NCI-H460 (cell line): ENCODE measurements around the gene SLC35E1. TPM values are rescaled to one million over a fixed set of nuclear protein-coding genes. Genes with fewer than 3 reads are reported as not detected.
"Not testable (repeated sequence)": the region's sequence is repeated elsewhere in the genome, so short reads cannot be mapped to it uniquely, and the experiment has no call there.

Experiments
- DNase-seq: peaks from one replicate; pipeline ENCODE4 v3.0.0-alpha.2; 2016; ENCODE audit warnings: low read depth; ENCODE audit errors: extremely low read depth
- total RNA-seq: library from RNA; depleted of rRNA; stranded (reverse); fragments of >200 nt; shearing (Covaris generic); gene quantifications from 2 replicates; pipeline ENCODE4 v1.2.3, GENCODE V29; 2014

Gene SLC35E1
- total RNA-seq, 1 experiment from 2014 or later, result 23.2 TPM

DNA sequence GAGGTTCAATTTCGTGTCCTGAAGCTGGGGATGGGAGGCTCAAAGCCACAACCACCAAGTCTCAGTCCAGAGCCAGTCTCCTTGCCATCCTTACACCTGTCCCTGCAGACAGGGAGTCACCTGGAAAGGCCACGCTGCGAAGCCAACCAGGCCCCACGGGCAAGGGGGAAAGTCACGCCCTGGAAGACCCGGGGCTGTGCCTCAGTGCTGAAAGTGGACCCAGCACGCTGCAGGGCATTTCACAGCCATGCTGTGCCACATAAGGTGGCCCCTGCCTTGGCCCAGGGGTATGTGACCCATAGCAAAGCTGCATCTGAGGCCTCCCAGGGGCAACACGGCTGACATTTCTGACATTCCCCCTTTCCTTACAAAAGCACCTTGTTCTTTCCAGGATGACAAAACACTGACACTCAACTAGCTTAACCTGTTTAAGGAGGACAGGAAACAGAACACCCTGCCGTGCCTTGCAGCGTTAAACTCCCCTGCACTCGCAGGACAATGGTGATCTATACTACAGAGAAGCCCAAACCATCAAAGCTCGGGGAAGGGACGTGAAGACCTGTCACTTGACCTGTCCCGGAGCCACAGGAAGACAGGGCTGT is 44.8 kb downstream of the SLC35E1 start:
- no peak for DNase-seq

DNA sequence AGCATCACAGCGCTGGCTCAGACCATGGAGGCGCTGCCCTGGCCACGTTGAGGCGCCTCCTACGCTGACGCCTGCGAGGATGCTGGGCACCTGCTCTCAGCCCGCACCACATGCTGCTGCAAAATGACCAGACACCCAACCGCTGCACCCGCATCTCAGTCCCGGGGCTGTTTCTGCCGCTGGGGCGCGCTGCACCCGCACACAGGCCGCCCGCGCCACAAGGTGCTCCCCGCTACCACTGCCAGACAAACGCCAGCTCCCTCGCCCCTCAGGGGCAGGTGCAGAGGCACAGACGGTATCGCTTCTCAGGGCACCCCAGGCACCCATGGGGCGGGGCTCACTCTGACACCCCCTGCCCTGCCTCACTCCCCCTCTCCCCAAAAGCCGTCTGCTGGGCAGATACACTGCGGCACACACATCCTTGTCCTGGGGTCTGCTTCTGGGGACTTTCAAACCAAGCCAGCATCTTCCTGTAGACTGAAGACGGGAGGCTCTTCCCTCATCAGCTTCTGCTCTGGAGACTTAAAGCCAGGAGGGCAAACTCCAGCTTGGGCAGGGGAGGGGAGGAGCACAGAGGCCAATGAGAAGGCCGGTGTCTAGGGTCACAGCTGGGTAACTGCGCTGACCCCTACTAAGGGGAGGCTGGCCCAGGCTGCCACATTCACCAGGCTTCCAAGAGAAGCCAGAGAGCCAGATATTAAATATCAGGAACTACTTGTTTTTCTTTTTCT is 46.3 kb downstream of the SLC35E1 start:
- no peak for DNase-seq

DNA sequence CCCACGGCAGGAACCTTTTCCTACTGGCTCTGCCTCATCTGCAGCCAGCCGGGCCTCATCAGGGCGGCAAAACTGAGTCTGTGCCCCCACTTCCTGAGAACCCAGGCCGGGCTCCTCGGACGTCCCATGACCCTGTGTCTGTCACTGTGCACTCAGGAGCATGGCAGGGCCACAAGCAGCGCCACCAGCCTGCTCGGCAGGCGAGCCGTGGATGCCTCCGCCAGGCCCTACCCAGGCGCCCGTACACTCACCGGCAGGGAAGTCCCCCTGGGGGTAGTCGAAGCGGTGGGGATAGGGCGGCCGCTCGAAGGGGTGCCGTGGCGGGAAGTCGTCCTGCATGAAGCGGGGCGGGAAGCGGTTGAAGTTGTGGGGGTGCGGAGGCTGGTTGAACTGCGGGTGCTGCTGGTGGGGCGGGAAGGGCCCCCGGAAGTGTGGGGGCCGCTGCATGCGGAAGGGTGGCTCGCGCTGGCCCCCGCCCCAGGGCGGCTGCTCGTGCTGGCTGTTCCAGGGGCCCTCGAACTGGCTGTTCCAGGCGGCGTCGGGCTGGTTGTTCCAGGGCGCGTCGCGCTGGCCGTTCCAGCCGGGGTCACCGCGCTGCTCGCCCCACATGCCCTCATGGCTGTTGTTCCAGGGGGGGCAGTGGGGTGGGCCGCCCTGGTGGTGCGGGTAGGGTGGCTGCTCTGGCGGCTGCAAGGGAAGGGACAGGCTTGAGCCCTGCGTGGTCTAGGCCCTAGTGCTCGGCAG is 47.1 kb downstream of the SLC35E1 start:
- DNase-seq, result no peak

DNA sequence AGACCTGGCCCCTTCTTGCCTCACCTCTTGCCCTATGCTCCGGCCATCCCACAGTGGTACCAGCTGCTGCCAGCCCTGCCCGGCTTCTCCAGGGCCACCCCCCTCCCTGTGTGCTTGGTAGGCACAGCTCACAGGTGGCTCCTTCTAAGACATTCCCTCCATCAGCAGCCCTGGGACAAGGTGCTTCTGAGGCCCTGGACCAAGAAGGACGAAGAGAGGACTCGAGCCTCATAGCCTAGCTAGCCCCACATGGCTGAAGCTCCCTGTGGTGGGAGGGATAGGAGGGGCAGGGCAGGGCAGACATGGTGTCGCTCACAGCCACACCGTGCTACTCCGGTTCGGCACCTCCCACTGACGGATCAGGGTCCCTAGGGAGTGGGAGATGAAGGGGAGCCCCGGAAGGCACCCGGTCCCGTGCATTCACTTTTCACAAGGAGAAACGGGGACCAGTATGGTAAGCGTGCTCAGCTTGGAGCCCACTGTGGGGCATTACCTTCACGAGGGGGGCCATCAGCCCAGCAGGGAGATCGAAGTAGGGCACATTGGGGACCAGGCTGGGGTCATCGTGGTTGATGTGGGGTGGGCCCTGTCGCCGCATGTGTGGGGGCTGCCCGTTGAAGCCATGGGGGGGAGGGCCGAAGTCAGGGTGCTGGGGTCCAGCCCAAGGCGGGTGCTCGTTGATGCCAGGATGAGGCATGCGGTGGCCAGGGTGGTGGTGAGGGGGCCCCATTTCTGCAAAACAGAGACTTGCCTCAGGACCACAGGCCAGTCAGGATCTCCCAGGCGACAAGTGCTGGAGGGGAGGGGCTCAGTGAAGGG is 49.4 kb downstream of the SLC35E1 start:
- no peak for DNase-seq

DNA sequence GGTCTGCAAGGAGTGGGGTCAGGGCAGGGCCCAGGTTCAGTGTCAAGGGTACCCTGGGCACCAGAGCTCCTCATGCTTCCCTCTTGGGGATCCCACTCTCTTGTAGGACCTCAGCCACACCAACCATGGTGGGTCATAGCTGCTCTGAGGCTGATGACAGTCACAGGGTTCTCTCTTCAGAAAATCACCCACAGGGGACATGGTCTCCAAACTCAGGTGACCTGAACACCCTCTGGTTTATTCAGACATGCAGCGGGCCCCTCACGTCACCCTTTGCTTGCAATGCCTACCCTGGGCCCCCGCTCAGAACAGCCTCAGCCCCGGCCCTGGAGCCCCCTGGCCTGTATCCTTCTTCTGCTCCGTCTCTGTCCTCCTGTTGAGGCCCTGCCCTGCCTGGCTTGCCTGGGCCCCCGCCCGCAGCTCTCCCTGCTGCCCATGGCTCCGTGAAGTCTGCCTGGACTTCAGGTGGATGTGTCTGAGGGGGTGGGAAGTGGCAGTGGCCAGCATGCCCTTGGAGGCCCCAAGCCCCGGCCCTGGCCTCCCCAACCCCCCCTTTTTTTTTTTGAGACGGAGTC is 50.4 kb downstream of the SLC35E1 start:
- DNase-seq, result no peak

DNA sequence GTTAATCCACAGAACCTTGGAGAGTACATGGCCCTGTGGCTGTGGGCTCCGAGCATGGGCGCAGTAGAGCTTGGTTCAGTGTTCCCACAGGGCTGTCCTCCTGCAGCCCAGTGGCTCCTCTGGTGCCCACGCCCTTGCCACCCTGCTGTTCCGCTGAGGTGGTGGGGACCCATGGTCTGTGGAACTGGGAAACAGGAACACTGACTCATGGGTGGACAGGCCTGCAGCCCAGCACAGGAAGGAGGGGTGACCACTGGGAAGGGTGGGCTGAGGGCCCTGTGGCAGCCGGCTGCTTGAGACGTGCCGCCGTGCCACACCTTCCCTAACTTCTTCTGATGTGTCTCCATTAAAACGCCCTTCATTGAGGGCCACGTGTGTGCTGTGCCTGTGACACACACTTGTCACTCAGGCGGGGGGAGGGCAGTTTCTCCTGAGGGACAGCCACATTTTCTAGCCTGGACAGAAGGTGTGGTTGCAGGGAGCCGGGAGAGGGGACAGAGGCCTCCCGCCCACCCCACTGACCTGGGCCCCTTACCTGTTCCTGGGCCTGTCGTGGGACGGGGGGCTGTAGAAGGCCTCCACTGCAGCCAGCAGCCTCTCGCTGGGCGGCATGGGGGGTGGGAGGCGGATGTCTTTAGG is 51.1 kb downstream of the SLC35E1 start:
- no peak for DNase-seq

DNA sequence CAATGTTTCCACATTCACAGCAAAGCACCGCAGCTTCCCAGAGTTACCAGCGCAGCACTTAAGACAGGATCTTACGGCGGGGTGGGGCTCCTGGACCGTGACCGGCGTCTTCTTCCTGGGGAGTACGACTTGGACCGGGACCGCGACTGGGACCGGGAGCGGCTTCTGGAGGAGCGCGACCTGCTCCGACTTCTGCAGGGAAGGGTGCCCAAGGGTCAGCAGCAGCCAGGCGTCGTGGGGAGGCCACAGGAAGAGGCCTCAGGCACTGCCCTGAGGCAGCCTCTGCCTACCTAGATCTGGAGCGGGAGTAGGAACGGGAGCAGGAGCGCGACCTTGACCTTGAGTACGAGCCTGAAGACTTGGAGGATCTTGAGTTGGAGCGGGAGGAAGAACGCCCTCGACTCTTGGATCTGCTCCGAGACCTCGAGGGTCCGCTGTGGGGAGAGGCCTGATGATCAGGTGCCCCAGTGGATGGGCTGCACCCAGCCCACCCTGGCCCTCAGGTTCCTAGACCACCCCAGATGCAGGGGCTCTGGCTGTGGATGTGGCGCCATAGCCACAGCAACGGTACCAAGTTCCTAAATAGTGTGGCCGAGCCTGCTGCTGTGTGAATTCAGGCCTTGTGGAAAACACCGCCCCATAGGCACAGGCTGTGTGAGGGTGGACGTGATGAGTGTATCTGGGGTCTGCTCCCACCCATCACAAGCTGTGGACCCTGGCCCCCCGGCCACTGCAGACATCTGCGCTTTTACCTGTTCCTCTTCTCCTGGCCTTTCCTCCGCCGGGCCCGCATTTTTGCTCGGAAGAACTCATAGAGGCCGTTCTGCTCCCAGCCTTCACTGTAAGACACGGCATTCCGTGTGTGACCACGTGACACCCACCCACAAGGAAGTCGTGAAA is 51.9 kb downstream of the SLC35E1 start:
- DNase-seq, result no peak

DNA sequence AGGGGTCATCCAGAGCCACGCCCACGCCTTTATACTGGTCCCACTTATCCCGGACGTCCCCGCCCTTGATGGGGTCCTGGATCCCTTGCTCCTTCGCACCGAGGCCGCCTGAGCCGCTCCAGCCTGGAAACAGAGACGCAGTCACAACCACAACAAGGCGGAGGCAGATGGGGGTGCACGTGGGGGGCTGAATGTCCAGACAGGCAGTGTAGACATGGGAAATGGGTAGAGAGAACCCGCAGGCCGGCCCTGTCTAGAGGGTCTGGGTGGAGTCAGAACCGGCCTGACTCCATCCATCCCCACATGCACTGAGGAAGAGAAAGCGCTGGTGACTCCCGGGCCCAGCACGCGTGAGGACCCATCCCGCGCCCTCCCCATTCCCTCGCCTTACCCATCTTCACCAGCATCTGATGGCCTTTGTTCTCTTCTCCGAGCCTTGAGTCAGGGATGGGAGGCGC is 53.0 kb downstream of the SLC35E1 start:
- DNase-seq, result no peak

DNA sequence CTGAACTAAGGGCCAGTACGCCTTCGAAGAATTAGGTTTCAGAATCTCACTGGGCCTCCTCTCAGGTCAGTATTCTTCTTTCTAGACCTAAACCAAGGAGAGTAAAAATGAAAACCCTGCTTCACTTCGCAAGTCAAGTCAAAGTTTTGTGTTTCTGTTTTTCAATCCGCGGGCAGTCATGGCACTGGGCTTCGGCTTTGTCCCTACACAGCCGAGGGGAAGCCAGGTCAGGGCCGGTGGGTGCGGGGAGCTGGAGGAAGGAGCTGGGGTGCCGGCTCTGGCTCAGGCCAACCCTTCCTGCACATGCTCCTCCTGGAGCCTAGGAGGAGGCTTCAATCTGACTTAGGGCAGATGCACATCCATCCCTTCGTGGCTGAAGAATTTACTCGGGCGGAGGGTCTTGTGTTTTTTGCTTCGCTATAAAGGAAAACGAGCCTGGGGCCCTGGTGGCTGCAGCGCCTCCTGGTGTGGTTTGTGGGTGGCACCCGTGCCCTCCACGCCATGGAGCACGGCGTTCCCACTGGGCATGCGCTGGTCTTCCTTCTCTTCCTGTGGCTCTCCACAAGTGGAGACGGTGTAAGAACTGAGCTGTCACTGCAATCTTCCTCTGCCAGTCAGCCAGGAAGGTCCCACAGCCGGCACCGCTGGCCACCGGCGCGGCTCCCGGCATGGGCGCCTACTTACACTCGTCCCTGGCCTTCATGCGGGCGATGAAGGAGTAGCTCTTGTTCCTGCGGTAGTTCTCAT is 53.6 kb downstream of the SLC35E1 start:
- DNase-seq, result no peak

DNA sequence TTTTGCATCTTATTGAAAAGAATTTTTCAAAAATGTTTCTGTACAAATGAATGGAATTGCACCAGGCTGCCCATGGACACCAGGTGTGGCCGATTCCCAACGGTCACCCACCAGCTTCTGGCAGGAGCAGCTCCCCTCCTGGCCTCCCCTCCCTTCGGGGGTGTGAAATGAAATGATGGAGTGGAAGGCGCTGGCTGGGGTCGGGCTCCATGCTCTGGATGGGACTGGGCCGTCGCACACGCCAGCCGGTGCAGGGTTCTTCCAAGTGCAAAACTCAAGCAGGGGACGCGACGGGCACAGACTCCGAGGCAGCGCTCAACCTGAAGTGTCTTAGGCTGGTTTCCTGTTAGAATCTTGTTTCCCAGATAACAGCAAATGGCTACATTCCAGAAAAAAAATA is 54.2 kb downstream of the SLC35E1 start:
- no peak for DNase-seq

DNA sequence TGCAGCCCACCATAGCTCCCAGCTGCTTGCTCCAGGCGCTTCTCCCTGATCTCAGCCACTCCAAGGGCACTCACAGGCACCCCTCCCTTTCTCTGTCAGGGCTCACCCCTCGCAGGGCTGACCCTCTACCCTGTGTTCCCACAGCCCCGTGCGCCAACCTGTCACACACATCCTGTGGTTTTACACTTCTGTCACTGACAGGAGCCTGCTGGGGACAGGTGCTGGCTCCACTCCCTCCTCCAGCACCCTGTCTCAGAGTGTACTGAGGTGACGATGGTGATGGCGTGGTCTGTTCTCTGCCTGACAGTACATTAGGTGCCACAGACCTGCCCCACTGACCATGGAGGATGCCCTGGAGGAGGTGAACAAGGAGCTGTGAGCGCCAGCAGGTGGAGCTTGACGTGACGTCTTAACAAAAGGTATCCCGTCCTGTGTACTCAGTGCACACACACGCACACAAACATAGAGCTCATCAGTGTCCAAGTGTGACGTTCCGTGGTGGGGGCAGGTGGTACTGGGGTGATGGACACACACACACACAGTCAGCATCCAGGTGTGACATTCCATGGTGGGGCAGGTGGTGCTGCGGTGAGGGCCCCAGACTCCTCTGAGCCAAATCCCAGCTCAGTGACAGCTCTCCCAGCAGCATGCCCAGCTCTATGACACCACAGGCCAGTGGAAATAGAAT is 55.1 kb downstream of the SLC35E1 start:
- DNase-seq, result no peak

DNA sequence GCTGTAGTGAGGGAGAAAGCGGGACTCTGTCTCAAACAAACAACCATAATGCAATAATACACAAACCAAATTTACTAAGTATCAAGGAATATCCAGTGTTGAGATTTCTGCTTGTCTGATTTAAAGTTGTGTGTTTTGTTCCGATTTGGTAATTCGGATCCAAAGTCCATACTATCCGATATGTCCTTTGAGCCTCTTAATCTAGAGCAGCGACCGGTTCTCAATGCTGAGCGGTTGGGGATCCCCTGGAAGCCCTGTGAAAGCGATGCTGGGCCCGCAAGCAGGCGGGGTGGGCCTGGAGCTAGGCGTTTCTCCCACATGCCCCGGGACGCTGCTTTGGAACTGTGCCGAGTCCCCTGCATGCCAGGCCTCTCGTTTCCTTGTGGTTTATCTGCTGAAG is 55.8 kb downstream of the SLC35E1 start:
- DNase-seq, result no peak

DNA sequence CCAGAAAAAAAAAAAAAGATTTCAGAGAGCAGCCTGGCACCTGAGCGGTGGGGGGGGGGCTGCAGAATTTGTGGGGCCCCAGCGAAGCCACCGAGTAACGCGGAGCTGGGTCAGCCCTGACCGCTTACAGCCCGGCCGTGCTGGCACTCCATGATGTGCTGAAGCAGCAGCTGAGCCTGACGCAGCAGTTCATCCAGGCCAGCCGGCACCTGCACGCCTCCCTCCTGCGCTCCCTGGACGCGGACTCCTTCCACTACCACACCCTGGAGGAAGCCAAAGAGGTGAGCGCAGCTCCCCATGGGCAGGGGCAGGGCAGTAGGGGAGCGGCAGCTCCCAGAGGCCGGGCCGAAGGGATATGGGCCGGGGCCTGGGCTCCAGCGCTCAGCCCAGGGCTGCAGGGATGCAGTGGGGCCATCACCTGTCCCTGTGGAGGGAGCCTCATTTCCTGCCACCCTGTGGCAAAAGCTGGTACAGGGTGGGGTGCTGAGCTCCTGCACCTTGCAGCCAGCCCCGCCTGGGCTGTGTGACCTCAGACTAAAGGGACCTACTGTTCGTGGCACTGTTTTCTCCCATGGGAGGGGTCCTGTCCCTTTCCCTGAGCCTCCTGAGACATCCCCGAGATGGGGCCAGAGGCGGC is 57.7 kb downstream of the SLC35E1 start:
- no peak for DNase-seq

DNA sequence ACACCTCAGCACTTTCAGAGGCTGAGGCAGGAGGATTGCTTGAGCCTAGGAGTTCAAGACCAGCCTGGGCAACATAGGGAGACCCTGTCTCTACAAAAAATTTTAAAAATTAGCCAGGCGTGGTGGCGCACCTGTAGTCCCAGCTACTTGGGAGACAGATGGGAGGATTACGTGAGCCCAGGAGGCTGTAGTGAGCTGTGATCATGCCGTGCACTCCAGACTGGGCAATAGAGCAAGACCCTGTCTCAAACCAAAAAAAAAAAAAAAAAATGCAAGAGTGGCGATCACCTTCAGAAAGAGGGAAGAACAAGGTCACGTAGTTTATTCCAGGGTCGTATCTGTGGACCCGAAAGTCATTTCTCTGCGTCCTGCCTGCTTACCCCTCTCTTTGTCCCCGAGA is 59.6 kb downstream of the SLC35E1 start:
- not testable (repeated sequence) for DNase-seq

DNA sequence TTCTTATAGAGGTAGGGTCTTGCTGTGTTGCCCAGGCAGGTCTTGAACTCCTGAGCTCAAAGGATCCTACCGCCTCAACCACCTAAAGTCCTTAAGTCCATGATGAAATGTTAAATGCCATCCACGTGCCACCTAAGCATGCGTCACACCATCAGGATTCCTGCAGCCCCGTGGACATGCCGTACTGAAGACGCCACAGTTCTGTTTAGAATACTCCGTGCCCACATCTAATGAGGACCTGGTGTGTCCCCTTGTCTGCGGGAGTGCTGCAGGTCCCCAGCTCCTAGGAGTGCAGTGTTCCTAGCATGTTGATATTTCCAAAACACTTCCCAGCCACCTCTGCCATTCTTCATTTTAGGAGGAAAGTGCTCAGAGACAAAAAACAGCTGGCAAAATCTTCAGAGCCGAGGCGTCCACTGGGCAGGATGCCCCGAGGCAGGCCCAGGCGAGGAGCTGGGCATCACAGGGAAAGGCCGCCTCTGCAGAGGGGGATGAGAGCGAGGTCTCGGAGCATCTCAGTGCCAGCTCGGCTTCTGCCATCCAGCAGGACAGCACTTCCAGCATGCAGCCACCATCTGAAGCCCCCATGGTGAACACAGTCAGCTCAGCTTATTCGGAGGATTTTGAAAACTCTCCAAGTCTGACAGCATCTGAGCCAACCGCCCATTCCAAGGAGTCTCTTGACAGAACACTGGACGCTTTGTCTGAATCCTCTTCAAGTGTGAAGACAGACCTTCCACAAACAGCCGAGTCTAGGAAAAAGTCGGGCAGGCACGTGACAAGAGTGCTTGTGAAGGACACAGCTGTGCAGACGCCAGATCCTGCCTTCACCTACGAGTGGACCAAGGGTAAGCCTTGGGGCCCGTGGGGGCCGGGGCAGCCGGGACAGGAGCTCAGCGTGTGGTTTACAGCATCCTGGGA is 62.8 kb downstream of the SLC35E1 start:
- DNase-seq, result no peak

DNA sequence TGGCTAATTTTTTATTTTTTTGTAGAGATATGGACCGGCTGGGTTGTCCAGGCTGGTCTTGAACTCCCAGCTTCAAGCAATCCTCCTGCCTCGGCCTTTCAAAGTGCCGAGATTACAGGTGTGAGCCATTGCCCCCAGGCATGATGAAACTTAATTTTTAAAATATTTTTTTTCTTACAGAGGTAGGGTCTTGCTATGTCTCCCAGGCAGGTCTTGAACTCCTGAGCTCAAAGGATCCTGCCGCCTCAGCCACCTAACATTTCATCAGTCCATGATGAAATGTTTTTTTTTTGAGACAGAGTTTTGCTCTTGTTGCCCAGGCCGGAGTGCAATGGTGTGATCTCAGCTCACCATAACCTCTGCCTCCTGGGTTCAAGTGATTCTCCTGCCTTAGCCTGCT is 63.7 kb downstream of the SLC35E1 start:
- DNase-seq, result no peak
